HS-5 (cell line): ENCODE measurements around the gene SEC22C.

Source experiments
- DNase-seq: peaks from one replicate; pipeline ENCODE4 v3.0.0-alpha.2; 2012; ENCODE audit warnings: low read depth

SEC22C gene

GRCh38 chr3:42498034-42498433, 83.7 kb downstream of the SEC22C start:
- no peak for DNase-seq
